Type B pancreatic cell (in vitro differentiated cells): ENCODE measurements around the gene IL15RA. TPM values are rescaled to one million over a fixed set of nuclear protein-coding genes. Genes with fewer than 3 reads are reported as not detected.
A peak's percentile ranks its signal among the peaks of the same experiment; 100 is the strongest.
"Not testable (repeated sequence)": the region's sequence is repeated elsewhere in the genome, so short reads cannot be mapped to it uniquely, and the experiment has no call there.

Experiments used
- DNase-seq: peaks from one replicate; pipeline ENCODE4 v3.0.0; 2021; ENCODE audit warnings: mixed read lengths; ENCODE audit not compliant: unreplicated experiment; ENCODE audit errors: extremely low spot score
- H3K27ac Mint-ChIP-seq: 2 replicates; pipeline ENCODE4 v1.8.0; 2021; ENCODE audit warnings: mild to moderate bottlenecking, mixed read lengths
- H3K27me3 Mint-ChIP-seq: 2 replicates; pipeline ENCODE4 v1.8.0; 2021; ENCODE audit warnings: mixed read lengths
- H3K36me3 Mint-ChIP-seq: 2 replicates; pipeline ENCODE4 v1.8.0; 2021; ENCODE audit warnings: mixed read lengths
- H3K4me1 Mint-ChIP-seq: one replicate; pipeline ENCODE4 v1.8.0; 2021; ENCODE audit warnings: mixed read lengths; ENCODE audit not compliant: unreplicated experiment
- H3K4me3 Mint-ChIP-seq: 2 replicates; pipeline ENCODE4 v1.8.0; 2021; ENCODE audit warnings: mild to moderate bottlenecking, mixed read lengths
- H3K9me3 Mint-ChIP-seq: 2 replicates; pipeline ENCODE4 v1.8.0; 2021; ENCODE audit warnings: mixed read lengths
- CTCF ChIP-seq: fragments of 200-600 bp; sonication (generic); conservative IDR thresholded peaks from 2 replicates; pipeline ENCODE4 v1.5.0; 2021; ENCODE audit warnings: antibody characterized with exemption, mild to moderate bottlenecking
- total RNA-seq: library from RNA; stranded (reverse); gene quantifications from 2 replicates; pipeline ENCODE4 v1.2.1, GENCODE V29; 2021; ENCODE audit warnings: low replicate concordance

Gene IL15RA
- total RNA-seq, 1 donor from 2014 or later = 1.4 TPM

DNA sequence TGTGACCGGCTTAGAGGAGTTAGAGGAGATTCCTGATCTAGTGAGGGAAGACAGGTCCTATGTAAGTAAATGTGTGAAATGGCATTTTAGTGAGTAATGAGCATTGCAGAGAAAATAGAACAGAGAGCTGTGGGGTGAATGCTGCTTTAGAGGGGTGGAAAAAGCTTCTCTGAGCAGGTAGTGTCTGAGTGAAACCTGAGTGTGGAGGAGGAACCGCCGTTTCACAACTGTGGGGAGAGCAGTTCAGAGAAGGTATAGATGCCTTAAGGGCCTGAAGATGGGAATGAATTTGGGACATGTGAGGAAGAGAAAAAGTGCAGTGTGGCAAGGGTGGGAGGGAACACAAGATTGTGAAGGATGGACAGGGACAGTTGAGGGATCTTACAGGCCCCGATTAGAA, 65.7 kb downstream of the IL15RA start:
- H3K27ac Mint-ChIP-seq = no peak overlapping the region
- H3K36me3 Mint-ChIP-seq = peaks cover 31% of the 10 kb centered on the region
- no peak overlapping the region for H3K4me3 Mint-ChIP-seq

DNA sequence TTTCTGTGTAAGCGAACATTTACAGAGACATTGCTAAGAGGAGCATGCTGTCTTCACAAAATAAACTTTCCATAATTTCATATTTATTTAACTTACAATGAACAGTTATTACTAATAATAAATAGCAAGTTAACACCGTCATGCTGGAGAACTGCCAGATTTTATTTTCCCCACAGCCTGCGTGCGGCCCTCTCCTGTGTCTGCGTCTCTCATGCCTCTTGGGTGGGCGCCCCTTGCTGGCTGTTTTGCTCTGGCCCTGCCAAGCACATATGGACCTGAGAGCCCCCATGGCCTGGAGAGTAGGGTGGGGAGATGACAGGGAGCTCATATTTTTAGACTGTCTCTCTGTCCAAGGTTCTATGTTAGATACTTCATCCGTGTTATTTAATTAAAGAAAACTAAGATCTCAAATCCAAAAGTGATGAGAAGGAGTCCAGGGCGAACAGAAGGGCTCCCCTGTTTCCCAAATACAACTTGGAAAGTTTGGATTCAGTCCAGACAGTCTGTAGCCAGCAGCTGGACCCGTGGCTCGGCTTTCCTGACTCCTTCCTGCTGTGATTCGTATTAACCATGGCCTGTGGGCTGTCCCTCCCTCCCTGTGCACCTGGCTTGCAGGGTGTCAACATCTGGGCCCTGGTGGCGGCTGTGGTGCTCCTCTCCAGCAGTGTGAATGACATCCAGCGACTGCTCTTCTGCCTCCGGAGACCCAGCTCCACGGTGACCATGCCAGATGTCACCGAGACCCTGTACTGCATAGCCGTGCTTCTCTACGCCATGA, 66.8 kb downstream of the IL15RA start:
- peaks cover 27% of the 10 kb centered on the region for H3K36me3 Mint-ChIP-seq
- no peak overlapping the region for H3K27ac Mint-ChIP-seq
- H3K4me3 Mint-ChIP-seq = no peak overlapping the region
- DNase-seq = no peak
- no peaks in the 10 kb centered on the region for H3K27me3 Mint-ChIP-seq
- H3K4me1 Mint-ChIP-seq = no peaks in the 10 kb centered on the region
- no peak for TF ChIP-seq CTCF
- H3K9me3 Mint-ChIP-seq = no peaks in the 10 kb centered on the region

More for the DNA sequence above, 65.7 kb downstream of the IL15RA start:
- no peak for TF ChIP-seq CTCF
- no peaks in the 10 kb centered on the region for H3K27me3 Mint-ChIP-seq
- no peaks in the 10 kb centered on the region for H3K9me3 Mint-ChIP-seq
- no peak for DNase-seq
- no peaks in the 10 kb centered on the region for H3K4me1 Mint-ChIP-seq

DNA sequence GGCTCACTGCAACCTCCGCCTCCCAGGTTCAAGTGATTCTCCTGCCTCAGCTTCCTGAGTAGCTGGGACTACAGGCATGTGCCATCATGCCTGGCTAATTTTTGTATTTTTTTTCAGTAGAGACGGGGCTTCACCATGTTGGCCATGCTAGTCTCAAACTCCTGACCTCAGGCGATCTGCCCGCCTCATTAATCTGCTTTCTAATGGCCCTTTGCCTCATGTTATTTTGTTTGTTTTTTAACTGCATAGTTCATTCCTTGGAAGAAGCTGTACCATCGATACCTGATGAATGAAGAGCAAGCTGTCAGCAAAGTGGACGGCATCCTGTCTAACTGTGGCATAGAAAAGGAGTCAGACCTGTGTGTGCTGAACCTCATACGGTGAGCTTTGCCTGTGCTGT, 68.7 kb downstream of the IL15RA start:
- H3K4me3 Mint-ChIP-seq, H3K4me1 Mint-ChIP-seq, H3K9me3 Mint-ChIP-seq, H3K27me3 Mint-ChIP-seq, H3K27ac Mint-ChIP-seq, DNase-seq: not testable (repeated sequence)
- H3K36me3 Mint-ChIP-seq = peaks cover 26% of the 10 kb centered on the region

DNA sequence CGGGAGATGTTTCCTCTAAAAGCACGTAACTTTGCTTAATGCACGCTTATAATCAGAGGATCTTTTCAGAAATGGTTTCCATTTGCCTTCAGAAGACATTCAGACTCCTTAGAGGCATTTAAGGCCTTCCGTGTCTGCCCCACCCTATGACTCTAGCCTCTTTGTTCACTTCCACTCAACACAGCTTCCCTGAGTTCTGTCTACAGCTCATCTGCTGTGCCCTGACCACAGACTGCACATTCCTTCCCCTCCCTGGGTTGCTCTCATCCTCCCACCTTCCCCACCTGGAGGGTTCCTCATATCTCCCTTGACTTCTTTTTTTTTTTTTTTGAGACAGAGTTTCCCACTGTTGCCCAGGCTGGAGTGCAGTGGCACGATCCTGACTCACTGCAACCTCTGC, 70.7 kb downstream of the IL15RA start:
- H3K27me3 Mint-ChIP-seq = no peaks in the 10 kb centered on the region
- no peaks in the 10 kb centered on the region for H3K4me1 Mint-ChIP-seq
- H3K4me3 Mint-ChIP-seq = no peak overlapping the region
- peaks cover 25% of the 10 kb centered on the region for H3K36me3 Mint-ChIP-seq
- H3K27ac Mint-ChIP-seq = peak overlapping the region; percentile 52
- H3K9me3 Mint-ChIP-seq = no peaks in the 10 kb centered on the region
- TF ChIP-seq CTCF = no peak
- no peak for DNase-seq

DNA sequence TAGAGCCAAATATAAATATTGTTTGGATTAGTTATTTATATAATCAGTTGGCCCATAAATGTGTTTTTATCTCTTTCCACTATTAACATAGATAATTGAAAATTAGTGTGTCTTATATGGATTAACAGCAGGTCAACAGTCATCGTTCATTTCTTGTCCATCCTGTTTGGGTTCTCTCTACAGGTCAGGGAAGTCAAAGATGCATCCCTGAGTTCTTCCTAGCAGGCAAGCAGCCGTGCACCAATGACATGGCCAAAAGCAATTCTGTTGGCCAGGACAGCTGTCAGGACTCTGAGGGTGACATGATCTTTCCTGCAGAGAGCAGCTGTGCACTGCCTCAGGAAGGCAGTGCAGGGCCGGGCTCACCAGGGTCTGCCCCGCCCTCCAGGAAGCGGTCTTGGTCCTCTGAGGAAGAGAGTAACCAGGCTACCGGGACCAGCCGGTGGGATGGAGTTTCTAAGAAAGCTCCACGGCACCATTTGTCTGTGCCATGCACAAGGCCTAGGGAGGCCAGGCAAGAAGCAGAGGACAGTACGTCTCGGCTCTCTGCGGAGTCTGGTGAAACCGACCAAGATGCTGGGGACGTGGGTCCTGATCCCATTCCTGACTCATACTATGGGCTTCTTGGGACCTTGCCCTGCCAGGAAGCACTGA, 71.4 kb downstream of the IL15RA start:
- no peaks in the 10 kb centered on the region for H3K27me3 Mint-ChIP-seq
- no peak for DNase-seq
- no peak for TF ChIP-seq CTCF
- peaks cover 23% of the 10 kb centered on the region for H3K36me3 Mint-ChIP-seq
- H3K4me1 Mint-ChIP-seq = no peaks in the 10 kb centered on the region
- H3K4me3 Mint-ChIP-seq = no peak overlapping the region
- H3K27ac Mint-ChIP-seq = no peak overlapping the region
- H3K9me3 Mint-ChIP-seq = no peaks in the 10 kb centered on the region

GRCh38 chr10:5904227-5904626, 73.1 kb downstream of the IL15RA start:
- Mint-ChIP-seq H3K27me3 (no peaks in the 10 kb centered on the region), H3K4me1 (no peaks in the 10 kb centered on the region), H3K9me3 (no peaks in the 10 kb centered on the region), H3K4me3 (no peak overlapping the region), H3K27ac (no peak overlapping the region), H3K36me3 (peaks cover 26% of the 10 kb centered on the region)
- no peak for TF ChIP-seq CTCF
- DNase-seq = no peak
